ENCODE measurements around the gene RILPL1.

DNA sequence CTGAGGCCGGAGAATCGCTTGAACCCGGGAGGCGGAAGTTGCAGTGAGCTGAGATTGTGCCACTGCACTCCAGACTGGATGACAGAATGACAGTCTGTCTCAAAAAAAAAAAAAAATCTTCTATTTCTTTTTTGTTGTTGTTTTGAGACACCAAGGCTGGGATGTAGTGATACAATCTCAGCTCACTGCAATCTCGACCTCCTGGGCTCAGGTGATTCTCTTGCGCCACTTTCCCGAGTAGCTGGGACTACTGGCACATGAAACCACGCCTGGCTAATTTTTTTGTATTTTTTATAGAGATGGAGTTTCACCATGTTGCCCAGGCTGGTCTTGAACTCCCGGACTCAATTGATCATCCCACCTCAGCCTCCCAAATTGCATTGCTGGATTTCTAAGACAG lies 82.9 kb downstream of the RILPL1 start:
- TF ChIP-seq CTCF (IDR thresholded peaks at IDR 0.05) (no peak), POLR2A (IDR thresholded peaks at IDR 0.05) (no peak)
